ENCODE results near the gene RASA3. TPM values are rescaled to one million over a fixed set of nuclear protein-coding genes. Genes with fewer than 3 reads are reported as not detected.

The RASA3 gene
- total RNA-seq, 2 donors from 2014 or later = 6.3 to 12.0 TPM

DNA sequence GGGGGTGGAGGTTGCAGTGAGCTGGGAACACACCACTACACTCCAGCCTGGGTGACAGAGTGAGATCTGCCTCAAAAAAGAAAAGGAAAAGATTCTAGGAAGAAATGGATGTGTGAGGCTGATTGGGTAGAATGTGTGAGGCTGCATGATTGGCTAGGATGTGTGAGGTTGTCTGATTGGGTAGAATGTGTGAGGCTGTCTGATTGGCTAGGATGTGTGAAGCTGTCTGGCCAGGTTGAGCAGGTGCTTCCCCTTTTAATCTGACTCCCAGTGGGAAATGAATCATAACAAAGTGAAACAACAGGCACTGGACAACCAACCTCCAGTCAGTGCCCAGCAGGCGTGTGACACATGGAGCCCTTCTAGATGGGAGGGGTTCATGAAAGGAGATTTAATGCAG is 173.2 kb downstream of the RASA3 start:
- H3K4me1 ChIP-seq (ENCODE audit: control insufficient read depth, insufficient read depth, low read length) = no peaks in the 10 kb centered on the region
- no peak for DNase-seq
- H3K27ac ChIP-seq (ENCODE audit: low read depth, low read length) = no peak overlapping the region
- Mint-ChIP-seq H3K27ac (no peak overlapping the region), H3K4me3 (no peak overlapping the region), H3K9me3 (peaks cover 62% of the 10 kb centered on the region), H3K36me3 (ENCODE audit: low read depth) (peaks cover 5% of the 10 kb centered on the region), H3K27me3 (ENCODE audit: insufficient read depth) (peaks cover 11% of the 10 kb centered on the region), H3K4me1 (no peaks in the 10 kb centered on the region)
- TF ChIP-seq, protein P1, sequence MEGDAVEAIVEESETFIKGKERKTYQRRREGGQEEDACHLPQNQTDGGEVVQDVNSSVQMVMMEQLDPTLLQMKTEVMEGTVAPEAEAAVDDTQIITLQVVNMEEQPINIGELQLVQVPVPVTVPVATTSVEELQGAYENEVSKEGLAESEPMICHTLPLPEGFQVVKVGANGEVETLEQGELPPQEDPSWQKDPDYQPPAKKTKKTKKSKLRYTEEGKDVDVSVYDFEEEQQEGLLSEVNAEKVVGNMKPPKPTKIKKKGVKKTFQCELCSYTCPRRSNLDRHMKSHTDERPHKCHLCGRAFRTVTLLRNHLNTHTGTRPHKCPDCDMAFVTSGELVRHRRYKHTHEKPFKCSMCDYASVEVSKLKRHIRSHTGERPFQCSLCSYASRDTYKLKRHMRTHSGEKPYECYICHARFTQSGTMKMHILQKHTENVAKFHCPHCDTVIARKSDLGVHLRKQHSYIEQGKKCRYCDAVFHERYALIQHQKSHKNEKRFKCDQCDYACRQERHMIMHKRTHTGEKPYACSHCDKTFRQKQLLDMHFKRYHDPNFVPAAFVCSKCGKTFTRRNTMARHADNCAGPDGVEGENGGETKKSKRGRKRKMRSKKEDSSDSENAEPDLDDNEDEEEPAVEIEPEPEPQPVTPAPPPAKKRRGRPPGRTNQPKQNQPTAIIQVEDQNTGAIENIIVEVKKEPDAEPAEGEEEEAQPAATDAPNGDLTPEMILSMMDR (conservative IDR thresholded peaks at IDR 0.05) = no peak
- H3K36me3 ChIP-seq (ENCODE audit: control insufficient read depth, insufficient read depth, low read length) = no peaks in the 10 kb centered on the region
- no peaks in the 10 kb centered on the region for H3K27me3 ChIP-seq (ENCODE audit: control insufficient read depth, insufficient read depth, low read length, poor library complexity, severe bottlenecking)
- H3K9ac ChIP-seq (ENCODE audit: extremely low read depth, low read length, poor library complexity, severe bottlenecking) = no peak overlapping the region
- peaks cover 33% of the 10 kb centered on the region for H3K9me3 ChIP-seq (ENCODE audit: control insufficient read depth, low read length)
- no peak overlapping the region for H3K4me3 ChIP-seq (ENCODE audit: low read length)
- 84 to 100% methylated on average over 1 of the region's 1 CpG for WGBS, 2 experiments (ENCODE audit: insufficient coverage in 1 of 2, insufficient read length in 1 of 2)

DNA sequence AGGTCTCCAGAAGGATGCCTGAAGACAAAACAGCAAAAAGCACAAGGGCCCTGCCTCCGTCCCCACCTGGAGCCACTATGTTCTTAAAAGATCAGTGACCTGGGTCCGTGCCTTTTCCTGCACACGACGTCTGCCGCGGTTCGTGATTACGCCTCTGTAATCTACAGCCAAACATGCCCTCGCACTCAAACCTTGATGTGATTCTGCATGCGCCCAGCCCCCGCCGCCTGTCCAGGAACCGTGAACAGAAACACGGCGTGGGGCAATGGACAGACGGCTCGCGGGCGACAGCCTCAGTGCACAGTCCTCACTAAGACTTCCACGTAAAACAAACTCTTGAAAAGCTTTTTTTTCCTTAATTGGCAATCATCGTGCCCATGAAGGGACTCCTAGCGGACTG is 174.1 kb downstream of the RASA3 start:
- Histone ChIP-seq H3K4me3 (ENCODE audit: low read length) (no peak overlapping the region), H3K27ac (ENCODE audit: low read depth, low read length) (no peak overlapping the region), H3K27me3 (ENCODE audit: control insufficient read depth, insufficient read depth, low read length, poor library complexity, severe bottlenecking) (no peaks in the 10 kb centered on the region), H3K9ac (ENCODE audit: extremely low read depth, low read length, poor library complexity, severe bottlenecking) (no peak overlapping the region), H3K36me3 (ENCODE audit: control insufficient read depth, insufficient read depth, low read length) (no peaks in the 10 kb centered on the region), H3K4me1 (ENCODE audit: control insufficient read depth, insufficient read depth, low read length) (no peaks in the 10 kb centered on the region), H3K9me3 (ENCODE audit: control insufficient read depth, low read length) (peaks cover 33% of the 10 kb centered on the region)
- WGBS, 2 experiments (ENCODE audit: insufficient coverage in 1 of 2, insufficient read length in 1 of 2) = 93 to 97% methylated on average over 22 of the region's 22 CpGs
- Mint-ChIP-seq H3K36me3 (ENCODE audit: low read depth) (peaks cover 5% of the 10 kb centered on the region), H3K27me3 (ENCODE audit: insufficient read depth) (peaks cover 11% of the 10 kb centered on the region), H3K4me1 (no peaks in the 10 kb centered on the region), H3K27ac (no peak overlapping the region), H3K9me3 (peaks cover 64% of the 10 kb centered on the region), H3K4me3 (no peak overlapping the region)
- DNase-seq = no peak
- TF ChIP-seq, protein P1 (conservative IDR thresholded peaks at IDR 0.05) = no peak

DNA sequence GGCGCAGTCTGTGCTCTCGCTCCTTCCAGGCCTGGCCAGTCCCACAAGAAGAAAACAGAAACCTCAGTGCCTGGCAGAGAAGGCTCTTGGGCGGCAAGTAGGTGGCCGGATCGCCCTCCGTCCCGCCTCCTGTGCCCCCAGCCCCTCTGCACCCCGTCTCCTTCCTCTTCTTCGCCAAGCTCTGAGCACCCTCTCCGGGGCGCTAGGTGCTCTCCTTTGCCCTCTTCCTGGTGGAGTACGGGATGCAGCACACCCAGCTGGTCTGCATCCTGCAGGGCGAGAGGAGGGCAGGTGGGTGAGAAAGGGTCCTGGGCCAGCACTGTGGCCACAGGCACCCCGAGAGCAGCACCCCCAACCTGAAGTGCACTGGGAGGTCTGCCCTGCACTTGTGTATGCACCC is 175.9 kb downstream of the RASA3 start:
- H3K4me3 ChIP-seq (ENCODE audit: low read length) = no peak overlapping the region
- Mint-ChIP-seq H3K4me3 (no peak overlapping the region), H3K36me3 (ENCODE audit: low read depth) (peaks cover 5% of the 10 kb centered on the region), H3K9me3 (peaks cover 65% of the 10 kb centered on the region), H3K27me3 (ENCODE audit: insufficient read depth) (peaks cover 11% of the 10 kb centered on the region), H3K4me1 (no peaks in the 10 kb centered on the region), H3K27ac (no peak overlapping the region)
- H3K27ac ChIP-seq (ENCODE audit: low read depth, low read length) = no peak overlapping the region
- DNase-seq = no peak
- H3K36me3 ChIP-seq (ENCODE audit: control insufficient read depth, insufficient read depth, low read length) = no peaks in the 10 kb centered on the region
- no peak overlapping the region for H3K9ac ChIP-seq (ENCODE audit: extremely low read depth, low read length, poor library complexity, severe bottlenecking)
- H3K9me3 ChIP-seq (ENCODE audit: control insufficient read depth, low read length) = peaks cover 30% of the 10 kb centered on the region
- TF ChIP-seq, protein P1 (conservative IDR thresholded peaks at IDR 0.05) = no peak
- H3K27me3 ChIP-seq (ENCODE audit: control insufficient read depth, insufficient read depth, low read length, poor library complexity, severe bottlenecking) = no peaks in the 10 kb centered on the region
- 94 to 95% methylated on average over 10 to 14 of the region's 14 CpGs for WGBS, 2 experiments (ENCODE audit: insufficient coverage in 1 of 2, insufficient read length in 1 of 2)
- no peaks in the 10 kb centered on the region for H3K4me1 ChIP-seq (ENCODE audit: control insufficient read depth, insufficient read depth, low read length)
